ENCODE results near the gene PLA2G4D.

DNA sequence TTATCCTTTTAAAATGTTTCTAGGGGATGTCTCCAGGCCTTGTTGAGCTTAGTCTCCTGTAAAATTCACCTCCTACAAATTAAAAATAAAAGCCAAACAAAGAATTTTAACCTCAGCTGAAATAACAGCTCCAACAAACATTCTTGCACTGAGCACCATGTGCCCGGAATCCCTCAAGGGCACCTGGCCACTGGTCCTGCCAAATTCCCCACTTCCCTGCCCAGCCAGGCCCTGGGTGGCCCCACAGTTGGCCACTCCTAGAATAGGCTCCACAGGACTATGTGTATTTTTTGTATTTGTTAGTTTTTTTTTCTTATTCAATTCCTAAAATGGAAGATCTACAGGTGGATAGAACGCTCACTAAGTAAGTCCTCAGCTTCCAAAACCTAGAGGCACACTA is 40.4 kb downstream of the PLA2G4D start:
- TF ChIP-seq, protein P1, sequence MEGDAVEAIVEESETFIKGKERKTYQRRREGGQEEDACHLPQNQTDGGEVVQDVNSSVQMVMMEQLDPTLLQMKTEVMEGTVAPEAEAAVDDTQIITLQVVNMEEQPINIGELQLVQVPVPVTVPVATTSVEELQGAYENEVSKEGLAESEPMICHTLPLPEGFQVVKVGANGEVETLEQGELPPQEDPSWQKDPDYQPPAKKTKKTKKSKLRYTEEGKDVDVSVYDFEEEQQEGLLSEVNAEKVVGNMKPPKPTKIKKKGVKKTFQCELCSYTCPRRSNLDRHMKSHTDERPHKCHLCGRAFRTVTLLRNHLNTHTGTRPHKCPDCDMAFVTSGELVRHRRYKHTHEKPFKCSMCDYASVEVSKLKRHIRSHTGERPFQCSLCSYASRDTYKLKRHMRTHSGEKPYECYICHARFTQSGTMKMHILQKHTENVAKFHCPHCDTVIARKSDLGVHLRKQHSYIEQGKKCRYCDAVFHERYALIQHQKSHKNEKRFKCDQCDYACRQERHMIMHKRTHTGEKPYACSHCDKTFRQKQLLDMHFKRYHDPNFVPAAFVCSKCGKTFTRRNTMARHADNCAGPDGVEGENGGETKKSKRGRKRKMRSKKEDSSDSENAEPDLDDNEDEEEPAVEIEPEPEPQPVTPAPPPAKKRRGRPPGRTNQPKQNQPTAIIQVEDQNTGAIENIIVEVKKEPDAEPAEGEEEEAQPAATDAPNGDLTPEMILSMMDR (conservative IDR thresholded peaks at IDR 0.05; ENCODE audit: low read depth, low read length), result no peak
- no peak for TF ChIP-seq EZH2 (IDR thresholded peaks at IDR 0.05; ENCODE audit: borderline replicate concordance, low read depth, low read length, poor library complexity, severe bottlenecking)

Measured in A673 (cell line).